ENCODE data around the gene LYRM4. TPM values are rescaled to one million over a fixed set of nuclear protein-coding genes. Genes with fewer than 3 reads are reported as not detected.

Gene LYRM4
- total RNA-seq, 1 experiment from 2014 or later: 44.3 TPM

- Histone ChIP-seq H2BK20ac (ENCODE audit: low read depth, low read length, poor library complexity, severe bottlenecking) (no peak overlapping the region), H4K91ac (ENCODE audit: insufficient read length, low read depth, low read length) (no peak overlapping the region), H4K8ac (replicated peaks; ENCODE audit: insufficient read length, low read depth, low read length) (no peak overlapping the region), H2AK5ac (ENCODE audit: insufficient read length, low read length) (no peak overlapping the region), H3K56ac (ENCODE audit: insufficient read length, low read depth, low read length) (no peak overlapping the region), H3K4ac (ENCODE audit: low read depth, low read length) (no peak overlapping the region), H3K27me3 (ENCODE audit: insufficient read depth, low read length) (no peaks in the 10 kb centered on the region), H3K79me2 (ENCODE audit: insufficient read depth, low read length) (no peaks in the 10 kb centered on the region), H3K79me1 (ENCODE audit: insufficient read depth, low read depth, low read length, poor library complexity, severe bottlenecking) (no peaks in the 10 kb centered on the region), H2BK12ac (ENCODE audit: insufficient read length, low read depth, low read length) (no peak overlapping the region), H3K9me3 (ENCODE audit: control insufficient read depth, low read depth, low read length) (no peaks in the 10 kb centered on the region), H4K5ac (ENCODE audit: insufficient read length, low read depth, low read length) (no peak overlapping the region), H3K23ac (ENCODE audit: insufficient read length, low read depth, low read length) (no peak overlapping the region), H2BK5ac (ENCODE audit: insufficient read length, low read length) (no peak overlapping the region), H3K4me1 (ENCODE audit: insufficient read depth, low read length) (no peaks in the 10 kb centered on the region; the same call in 1 of the 2 replicates), H3K23me2 (ENCODE audit: insufficient read length, low read depth, low read length, poor library complexity, severe bottlenecking) (no peaks in the 10 kb centered on the region), H3K4me2 (ENCODE audit: insufficient read depth, insufficient read length, low read length) (no peak overlapping the region), H3K14ac (ENCODE audit: insufficient read depth, low read length) (no peak overlapping the region), H3K9ac (ENCODE audit: extremely low read depth, insufficient read length, low read length) (no peak overlapping the region), H3K27ac (ENCODE audit: insufficient read length, low read depth, low read length) (no peak overlapping the region), H2BK15ac (ENCODE audit: low read depth, low read length) (no peak overlapping the region), H2AFZ (ENCODE audit: low read length) (no peak overlapping the region), H4K20me1 (ENCODE audit: control insufficient read depth, insufficient read depth, insufficient read length) (no peaks in the 10 kb centered on the region), H3T11ph (ENCODE audit: low read length) (no peak overlapping the region), H2BK120ac (ENCODE audit: low read depth, low read length, poor library complexity, severe bottlenecking) (no peak overlapping the region), H3K18ac (ENCODE audit: insufficient read length, low read depth, low read length) (no peak overlapping the region)
- no peak for TF ChIP-seq CTCF (conservative IDR thresholded peaks at IDR 0.05)
- Mint-ChIP-seq H3K27ac (no peak overlapping the region), H3K4me3 (no peak overlapping the region), H3K9me3 (no peaks in the 10 kb centered on the region), H3K36me3 (ENCODE audit: insufficient read depth in 1 of 3, low read depth in 3 of 3) (peaks cover 0 to 2% (median 0%) of the 10 kb centered on the region in 3 experiments; a peak in 2 of 7 replicates), H3K27me3 (ENCODE audit: low read depth) (no peaks in the 10 kb centered on the region; the same call in 1 of the 2 replicates), H3K4me1 (peaks cover 16 to 26% of the 10 kb centered on the region in 2 experiments)
- no CpG with 5 or more reads among the region's 3 CpGs for WGBS (ENCODE audit: extremely low coverage, insufficient read length, low lambda C conversion rate)
- no peak for DNase-seq
Measured at GRCh38 chr6:5188646-5189045, 72.1 kb downstream of the LYRM4 start.

Data from H9 (cell line).